K562 (cell line): ENCODE results near the gene TRIP6. TPM values are rescaled to one million over a fixed set of nuclear protein-coding genes. Genes with fewer than 3 reads are reported as not detected.

Source experiments
- ATAC-seq: fragments of 200-7000 bp; cut with Tn5 transposase; 3 replicates; pipeline ENCODE4 v1.9.1; 2020; ENCODE audit warnings: moderate library complexity
- BruUV-seq: library from RNA; stranded (reverse); fragments of 400-500 nt; replicated peaks from 2 replicates; lab custom pipeline; 2021; lab: Mats Ljungman, UMichigan
- CTCF ChIA-PET: fragments of 300-600 bp; formaldehyde crosslinking; extraction: SDS; loops from one replicate; lab custom pipeline; 2021; ENCODE audit warnings: low intra/inter-chr PET ratio; lab: Yijun Ruan, JAX
- POLR2A ChIA-PET: fragments of 300-600, 350-650 bp; sonication (Branson Sonifier 250); formaldehyde crosslinking; extraction: SDS; loops from one replicate; lab custom pipeline; 2021; ENCODE audit warnings: antibody characterized with exemption, inconsistent platforms; lab: Yijun Ruan, JAX
- DNase-seq, 4 experiments: peaks; one replicate each; pipeline versions ENCODE4 v3.0.0 to v3.0.0-alpha.2; 2011 to 2018; ENCODE audit warnings: low spot score in 3 of 4, mixed read lengths in 3 of 4; ENCODE audit errors: extremely low read depth in 1 of 4
- FAIRE-seq: peaks from 2 replicates; lab custom pipeline; 2011; peaks lifted over from hg19 to GRCh38; lab: Jason Lieb, UNC
- H2AFZ ChIP-seq: 2 replicates; pipeline ENCODE4 v1.6.0; 2011; ENCODE audit warnings: low read depth, low read length, control low read depth, inconsistent platforms
- H3K27ac ChIP-seq: fragments of 200-600 bp; 3 replicates; pipeline ENCODE4 v1.8.0; 2011; ENCODE audit warnings: low read depth, mild to moderate bottlenecking, control low read depth, inconsistent platforms, low read length, moderate library complexity, mixed read lengths; ENCODE audit errors: extremely low read depth
- H3K27me3 ChIP-seq, 2 experiments: fragments of 300-600 bp in 1 of 2; 2 replicates in 1 of 2; 3 replicates in 1 of 2; pipeline versions ENCODE4 v1.6.0 to v1.8.0; 2011; ENCODE audit warnings: inconsistent platforms in 2 of 2, low read length in 2 of 2, mild to moderate bottlenecking in 1 of 2, mixed read lengths in 1 of 2, moderate library complexity in 1 of 2; ENCODE audit not compliant: control insufficient read depth in 2 of 2, insufficient read depth in 2 of 2
- H3K36me3 ChIP-seq: fragments of 300-600 bp; 3 replicates; pipeline ENCODE4 v1.8.0; 2011; ENCODE audit warnings: mild to moderate bottlenecking, low read length, inconsistent platforms; ENCODE audit not compliant: control insufficient read depth, insufficient read depth
- H3K4me1 ChIP-seq, 2 experiments: fragments of 200-600 bp in 1 of 2; replicated peaks in 1 of 2; 2 replicates in 1 of 2; 3 replicates in 1 of 2; pipeline versions ENCODE4 v1.5.1 to v1.8.0; 2011; ENCODE audit warnings: inconsistent platforms in 2 of 2, low read length in 2 of 2, mild to moderate bottlenecking in 1 of 2, mixed read lengths in 1 of 2, moderate library complexity in 1 of 2; ENCODE audit not compliant: control insufficient read depth in 2 of 2, insufficient read depth in 2 of 2
- H3K4me2 ChIP-seq: 2 replicates; pipeline ENCODE4 v1.6.1; 2011; ENCODE audit warnings: low read length, control low read depth, inconsistent platforms, mixed read lengths; ENCODE audit not compliant: insufficient read depth
- H3K4me3 ChIP-seq: fragments of 200-600 bp; sonication (generic), shearing (Covaris generic); 2 replicates; pipeline ENCODE4 v1.5.1; 2016; ENCODE audit warnings: control low read depth, inconsistent platforms
- H3K79me2 ChIP-seq: fragments of 200-600 bp; 3 replicates; pipeline ENCODE4 v1.8.0; 2011; ENCODE audit warnings: low read length, inconsistent platforms; ENCODE audit not compliant: control insufficient read depth, insufficient read depth
- H3K9ac ChIP-seq, 2 experiments: 2 replicates each; pipeline versions ENCODE4 v1.6.0 to v1.6.1; 2011; ENCODE audit warnings: low read depth in 2 of 2, low read length in 2 of 2, control low read depth in 1 of 2, inconsistent platforms in 1 of 2, mild to moderate bottlenecking in 1 of 2, mixed read lengths in 1 of 2; ENCODE audit not compliant: insufficient read depth in 1 of 2
- H3K9me1 ChIP-seq: one replicate; pipeline ENCODE4 v1.6.0; 2011; ENCODE audit warnings: inconsistent platforms, mild to moderate bottlenecking, low read length, moderate library complexity; ENCODE audit not compliant: control insufficient read depth, insufficient read depth
- H3K9me3 ChIP-seq: replicated peaks from 2 replicates; pipeline ENCODE4 v1.5.1; 2011; ENCODE audit warnings: low read depth, low read length, inconsistent platforms; ENCODE audit not compliant: control insufficient read depth, insufficient read depth
- H4K20me1 ChIP-seq: replicated peaks from 2 replicates; pipeline ENCODE4 v1.6.1; 2011; ENCODE audit warnings: low read length, inconsistent platforms, mixed read lengths; ENCODE audit not compliant: control insufficient read depth, insufficient read depth
- EP400 ChIP-seq: fragments of 450-650 bp; IDR thresholded peaks from 2 replicates; pipeline ENCODE4 v1.6.1; 2017; ENCODE audit warnings: antibody characterized with exemption, mild to moderate bottlenecking, moderate library complexity
- HNRNPUL1 ChIP-seq: fragments of 200-400 bp; formaldehyde crosslinking; IDR thresholded peaks from 2 replicates; pipeline ENCODE4 v1.6.1; 2017; ENCODE audit warnings: low read length
- KAT2B ChIP-seq: IDR thresholded peaks from one replicate; pipeline ENCODE4 v1.6.1; 2012; ENCODE audit warnings: low read depth, mild to moderate bottlenecking, control low read depth, inconsistent platforms, low read length, moderate library complexity
- TARDBP ChIP-seq: fragments of 450-650 bp; IDR thresholded peaks from 2 replicates; pipeline ENCODE4 v1.6.1; 2016
- USF2 ChIP-seq: sonication (generic); formaldehyde crosslinking; IDR thresholded peaks from 2 replicates; pipeline ENCODE4 v1.5.0; 2020; ENCODE audit warnings: missing genetic modification reagents
- ZBTB12 ChIP-seq: fragments of 250-450 bp; sonication (Bioruptor Pico); IDR thresholded peaks from 2 replicates; pipeline ENCODE4 v1.4.0; 2020
- WGBS: fragments of 100-300 bp; shearing (Covaris generic); methylation state at CpG from one replicate; pipeline ENCODE4 v1.1.6; 2016; ENCODE audit warnings: low coverage, mixed read lengths; ENCODE audit not compliant: insufficient coverage; ENCODE audit errors: missing lambda C conversion rate; 5-methylcytosine and 5-hydroxymethylcytosine counted together
- in situ Hi-C: fragments of 300-500 bp; cut with MboI; formaldehyde crosslinking; loops from 4 replicates; pipeline ENCODE4 v1.15.0; 2018; ENCODE audit warnings: inconsistent platforms, mixed read lengths
- intact Hi-C: fragments of 100-400 bp; cut with micrococcal nuclease; formaldehyde crosslinking; loops from 2 replicates; pipeline ENCODE4 v1.14.2; 2022
- polyA plus RNA-seq, 8 experiments: library from polyadenylated mRNA; depleted of rRNA in 4 of 8; stranded (reverse) in 5 of 8; unstranded in 3 of 8; fragments of >200 nt; fragmentation: Nextera tagmentation in 2 of 8; fragmentation: Illumina TruSeq in 1 of 8; extraction: Ambion mirVana in 2 of 8; extraction: Trizol in 1 of 8; gene quantifications; 2 replicates each; pipeline versions ENCODE4 v1.2.1 to v1.2.3, GENCODE V29; 2011 to 2014; ENCODE audit warnings: inconsistent platforms in 1 of 8, missing spikeins in 1 of 8
- total RNA-seq, 7 experiments: library from RNA; depleted of rRNA in 6 of 7; stranded (reverse); fragments of >200 nt in 6 of 7; fragmentation: Illumina TruSeq in 2 of 7; extraction: Trizol in 2 of 7; gene quantifications; 2 replicates each; pipeline versions ENCODE4 v1.2.1 to v1.2.3, GENCODE V29; 2011 to 2021; ENCODE audit warnings: low replicate concordance in 1 of 7
- TF ChIP-seq, protein P1 (sequence below): fragments of 450-650 bp; formaldehyde crosslinking; IDR thresholded peaks from 2 replicates; pipeline ENCODE4 v1.4.0; 2020; ENCODE audit warnings: mild to moderate bottlenecking

TRIP6 gene
- total and polyA plus RNA-seq, 9 of the 15 experiments (the other 6 are each of a cell fraction or from before 2014, with no cell fraction given): 5.9 to 141 (median 54.0) TPM

GRCh38 chr7:100856871-100857282 is 10.3 kb upstream of the TRIP6 start (continued):
- TF ChIP-seq ZBTB12 (CRISPR knock-in tag) (no peak), EP400 (no peak)

GRCh38 chr7:100859856-100860255 is 7.3 kb upstream of the TRIP6 start:
- 0 out of 4 replicates have a peak overlapping the region, but pooled peaks of 1 of the 2 experiments have one; percentile 37 for H3K9ac ChIP-seq
- ChIA-PET CTCF (no interaction called here), POLR2A (interaction anchor here (0.6 kb wide), 1 partner anchor 162 kb away, joined by 3 read pairs; no protein-coding TSS in a partner anchor)
- TF ChIP-seq HNRNPUL1: no peak
- no peak for TF ChIP-seq TARDBP
- TF ChIP-seq, protein P1, sequence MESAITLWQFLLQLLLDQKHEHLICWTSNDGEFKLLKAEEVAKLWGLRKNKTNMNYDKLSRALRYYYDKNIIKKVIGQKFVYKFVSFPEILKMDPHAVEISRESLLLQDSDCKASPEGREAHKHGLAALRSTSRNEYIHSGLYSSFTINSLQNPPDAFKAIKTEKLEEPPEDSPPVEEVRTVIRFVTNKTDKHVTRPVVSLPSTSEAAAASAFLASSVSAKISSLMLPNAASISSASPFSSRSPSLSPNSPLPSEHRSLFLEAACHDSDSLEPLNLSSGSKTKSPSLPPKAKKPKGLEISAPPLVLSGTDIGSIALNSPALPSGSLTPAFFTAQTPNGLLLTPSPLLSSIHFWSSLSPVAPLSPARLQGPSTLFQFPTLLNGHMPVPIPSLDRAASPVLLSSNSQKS (CRISPR knock-in tag): no peak
- TF ChIP-seq USF2: no peak
- no peak for TF ChIP-seq KAT2B
- no peaks in the 10 kb centered on the region; a peak in 1 of 5 replicates for H3K27me3 ChIP-seq
- H3K79me2 ChIP-seq: no peaks in the 10 kb centered on the region
- H3K36me3 ChIP-seq: peaks cover 25% of the 10 kb centered on the region; the same call in 2 of the 3 replicates
- H2AFZ ChIP-seq: no peak overlapping the region
- no peaks in the 10 kb centered on the region for H3K9me1 ChIP-seq
- no peak for DNase-seq
- H3K4me1 ChIP-seq: peaks cover 5 to 28% of the 10 kb centered on the region in 2 experiments; a peak in 2 of 5 replicates
- no TSS peak for BruUV-seq
- no peaks in the 10 kb centered on the region for H4K20me1 ChIP-seq
- H3K9me3 ChIP-seq: no peaks in the 10 kb centered on the region
- H3K27ac ChIP-seq: no peak overlapping the region
- H3K4me2 ChIP-seq: no peak overlapping the region
- FAIRE-seq: no peak
- ATAC-seq: no peak
- in situ Hi-C loops (no loop called here), intact Hi-C loops (no loop called here)
- no peak overlapping the region for H3K4me3 ChIP-seq
- 91% methylated on average over 15 of the region's 15 CpGs for WGBS
